Epidermal melanocyte (primary cell): Measurements from ENCODE around the gene CHCHD1.
"Not testable (repeated sequence)": the region's sequence is repeated elsewhere in the genome, so short reads cannot be mapped to it uniquely, and the experiment has no call there.

Experiments
- DNase-seq: peaks from one replicate; pipeline ENCODE4 v3.0.0; 2011; ENCODE audit warnings: low spot score; ENCODE audit not compliant: insufficient read length

The CHCHD1 gene

DNA sequence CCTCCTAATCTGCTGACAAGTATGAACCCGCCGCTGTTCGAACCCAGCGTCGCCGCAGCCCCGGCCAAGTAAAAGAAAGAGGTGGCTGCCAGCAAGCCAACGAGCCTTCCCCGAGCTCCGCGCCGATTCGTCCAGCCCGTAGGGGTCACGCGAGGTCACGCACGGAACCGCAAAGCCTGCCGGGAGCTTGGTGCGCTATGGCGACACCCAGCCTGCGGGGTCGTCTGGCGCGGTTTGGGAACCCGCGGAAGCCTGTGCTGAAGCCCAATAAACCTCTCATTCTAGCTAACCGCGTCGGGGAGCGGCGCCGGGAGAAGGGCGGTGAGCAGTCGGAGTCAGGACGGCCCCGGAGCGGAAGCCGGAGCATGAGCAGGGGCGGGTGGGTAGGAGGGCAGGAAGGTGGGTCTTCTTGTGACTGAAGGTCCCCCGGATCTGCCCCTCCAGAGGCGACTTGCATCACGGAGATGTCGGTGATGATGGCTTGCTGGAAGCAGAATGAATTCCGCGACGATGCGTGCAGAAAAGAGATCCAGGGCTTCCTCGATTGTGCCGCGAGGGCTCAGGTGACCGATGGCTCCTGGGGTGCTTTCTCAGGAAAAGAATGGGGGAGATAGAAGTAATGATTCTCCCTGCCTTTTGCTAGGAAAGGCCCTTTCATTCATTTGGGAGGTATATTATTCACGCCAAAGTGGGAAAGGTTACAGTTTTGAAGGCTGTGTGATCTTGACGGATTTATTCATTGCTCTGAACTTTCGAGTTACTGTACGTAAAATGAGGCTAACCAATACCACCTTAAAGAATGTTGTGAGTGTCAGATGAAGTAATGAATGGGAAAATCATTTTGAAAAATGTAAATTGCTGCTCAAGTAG lies at the start of gene CHCHD1:
Gene CHCHD1 (plus strand): TSS at position 170 of the 870 bp plus-strand sequence. CDS start 28 bp downstream, at position 198.
- peak; percentile 86 for DNase-seq

DNA sequence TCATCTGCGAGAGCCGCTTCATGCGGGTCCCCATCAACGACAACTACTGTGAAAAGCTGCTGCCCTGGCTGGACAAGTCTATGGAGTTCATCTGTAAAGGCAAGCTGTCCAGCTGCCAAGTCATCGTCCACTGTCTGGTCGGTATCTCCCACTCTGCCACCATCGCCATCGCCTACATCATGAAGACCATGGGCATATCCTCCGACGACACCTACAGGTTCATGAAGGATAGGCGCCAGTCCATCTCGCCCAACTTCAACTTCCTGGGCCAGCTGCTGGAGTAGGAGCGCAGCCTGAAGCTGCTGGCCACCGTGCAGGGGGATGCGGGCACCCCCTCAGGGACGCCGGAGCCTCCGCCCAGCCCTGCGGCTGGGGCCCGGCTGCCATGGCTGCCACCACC lies 49.4 kb upstream of the CHCHD1 start:
- DNase-seq = no peak

DNA sequence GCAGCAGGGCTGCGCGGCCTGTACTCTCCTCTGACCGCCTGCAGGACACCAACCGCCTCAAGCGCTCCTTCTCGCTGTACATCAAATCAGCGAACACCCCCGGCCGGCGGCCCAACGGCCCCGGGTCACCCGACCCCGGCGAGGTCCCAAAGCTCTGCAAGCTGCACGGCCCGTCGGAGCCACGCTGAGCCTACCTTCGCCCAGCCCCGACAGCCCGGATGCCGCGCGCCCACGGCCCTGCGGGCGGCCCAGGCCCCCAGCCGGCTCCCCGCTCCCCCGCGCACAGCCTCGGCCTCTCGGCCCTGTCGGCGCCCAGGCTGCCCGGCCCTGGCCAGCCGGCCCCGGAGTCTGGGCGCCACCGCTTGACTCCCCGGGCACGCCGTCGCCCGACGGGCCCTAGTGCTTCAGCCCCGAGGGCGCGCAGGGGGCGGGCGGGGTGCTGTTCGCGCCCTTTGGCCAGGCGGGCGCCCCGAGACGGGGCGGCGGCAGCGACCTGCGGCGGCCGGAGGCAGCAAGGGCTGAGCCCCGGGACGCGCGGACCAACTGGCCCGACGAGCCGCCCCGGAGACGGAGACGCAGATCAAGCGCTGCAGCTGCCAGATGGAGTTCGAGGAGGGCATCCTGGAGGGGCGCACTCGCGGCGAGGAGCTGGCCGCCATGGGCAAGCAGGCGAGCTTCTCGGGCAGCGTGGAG lies 48.8 kb upstream of the CHCHD1 start:
- no peak for DNase-seq

DNA sequence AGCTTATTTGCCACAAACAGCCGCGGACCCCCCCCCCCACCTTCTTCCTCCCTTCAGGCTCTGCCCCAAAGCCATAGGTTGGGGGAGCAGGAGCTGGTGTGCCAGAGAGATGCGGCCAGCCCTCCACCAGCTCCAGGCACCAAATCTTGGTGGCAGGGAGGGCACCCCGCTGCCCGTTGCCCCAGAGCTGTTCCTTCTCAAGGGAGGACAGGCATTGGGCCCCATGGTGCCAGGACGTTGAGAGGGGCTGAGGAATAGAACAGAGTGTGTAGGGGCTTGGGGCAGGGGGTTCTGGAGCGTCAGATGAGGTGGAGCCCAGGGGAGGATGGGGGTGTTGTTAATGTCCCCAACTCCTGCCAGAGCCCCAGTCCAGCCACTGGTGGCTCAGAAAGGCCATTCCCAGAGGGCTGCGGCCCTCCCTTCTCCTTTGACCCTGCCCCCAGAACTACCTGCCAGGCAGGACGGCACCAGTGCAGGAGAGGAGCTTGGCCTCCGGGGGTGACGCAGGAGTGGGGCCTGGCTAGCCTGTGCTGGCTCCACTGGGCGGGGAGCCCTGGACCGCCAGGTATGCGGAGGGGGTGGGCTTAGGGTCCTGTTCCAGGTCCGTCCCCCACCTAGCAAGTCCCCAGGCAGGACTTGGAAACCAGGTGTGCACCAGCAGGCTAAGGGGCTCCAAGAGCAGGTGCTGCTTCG lies 47.7 kb upstream of the CHCHD1 start:
- no peak for DNase-seq

DNA sequence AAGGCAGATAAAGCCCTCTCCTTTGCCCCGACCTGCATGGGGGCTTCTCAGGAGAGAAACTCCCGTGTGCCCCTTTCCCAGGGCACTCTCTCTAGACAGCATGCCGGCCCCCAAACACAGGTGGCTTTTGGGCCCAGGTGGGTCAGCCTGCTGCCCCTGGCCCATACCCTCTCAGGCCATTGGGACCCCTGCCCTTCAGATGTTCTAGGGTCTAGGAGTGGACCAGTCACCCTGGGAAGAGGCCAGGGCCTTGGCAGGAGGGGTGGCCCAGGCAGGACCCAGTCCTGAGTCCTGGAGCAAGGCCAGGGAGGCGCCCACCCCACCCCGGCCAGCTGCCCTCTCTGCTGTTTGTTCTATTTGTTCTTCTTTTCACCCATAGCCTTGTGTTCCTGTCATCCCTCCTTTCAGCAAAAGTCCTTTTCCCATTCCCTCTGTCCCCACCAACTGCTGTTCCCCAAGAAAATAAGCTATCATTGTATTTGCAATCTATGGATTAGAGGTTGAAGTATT lies 47.0 kb upstream of the CHCHD1 start:
- DNase-seq = no peak

DNA sequence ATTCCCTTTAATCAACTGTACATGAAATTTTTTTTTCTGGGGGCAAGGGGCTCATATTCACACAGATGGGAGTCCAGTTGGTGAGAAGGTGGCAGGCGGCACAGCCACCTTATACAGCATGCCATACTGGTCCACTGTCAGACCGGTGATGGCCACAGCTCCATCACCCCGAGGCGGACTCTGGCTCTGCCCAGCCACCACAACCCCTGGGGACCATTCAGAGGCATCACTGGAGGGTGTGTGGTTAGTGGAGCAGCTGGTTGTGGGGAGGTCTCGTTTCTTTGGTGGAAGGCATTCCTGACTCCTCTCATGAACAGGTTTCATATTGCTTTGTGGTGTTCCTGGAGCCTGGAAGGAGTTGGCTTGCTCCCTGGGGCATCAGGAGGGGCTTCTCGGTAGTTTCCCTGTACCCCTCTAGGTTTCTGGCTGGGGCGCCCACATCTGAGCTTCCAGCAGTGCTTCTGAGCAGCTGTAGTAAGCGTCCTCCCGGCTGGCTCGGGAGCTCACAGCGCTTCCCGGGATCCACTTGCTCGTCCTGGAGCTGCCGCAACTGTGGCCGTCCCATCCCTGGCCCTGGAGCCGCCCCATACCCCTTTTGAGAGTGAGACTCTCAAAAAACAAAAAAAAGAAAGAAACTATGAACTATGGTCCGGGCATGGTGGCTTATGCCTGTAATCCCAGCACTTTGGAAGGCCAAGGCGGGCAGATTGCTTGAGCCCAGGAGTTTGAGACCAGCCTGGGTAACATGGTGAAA lies 41.2 kb upstream of the CHCHD1 start:
- DNase-seq = not testable (repeated sequence)

DNA sequence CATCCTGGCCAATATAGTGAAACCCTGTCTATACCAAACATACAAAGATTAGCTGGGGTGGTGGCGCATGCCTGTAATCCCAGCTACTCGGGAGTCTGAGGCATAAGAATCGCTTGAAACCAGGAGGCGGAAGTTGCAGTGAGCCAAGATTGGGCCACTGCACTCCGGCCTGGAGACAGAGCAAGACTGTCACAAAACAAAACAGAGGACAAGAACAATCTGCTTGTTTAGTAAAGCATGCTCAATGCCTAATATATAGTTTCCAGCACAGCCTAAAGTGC lies 39.5 kb upstream of the CHCHD1 start:
- no peak for DNase-seq

DNA sequence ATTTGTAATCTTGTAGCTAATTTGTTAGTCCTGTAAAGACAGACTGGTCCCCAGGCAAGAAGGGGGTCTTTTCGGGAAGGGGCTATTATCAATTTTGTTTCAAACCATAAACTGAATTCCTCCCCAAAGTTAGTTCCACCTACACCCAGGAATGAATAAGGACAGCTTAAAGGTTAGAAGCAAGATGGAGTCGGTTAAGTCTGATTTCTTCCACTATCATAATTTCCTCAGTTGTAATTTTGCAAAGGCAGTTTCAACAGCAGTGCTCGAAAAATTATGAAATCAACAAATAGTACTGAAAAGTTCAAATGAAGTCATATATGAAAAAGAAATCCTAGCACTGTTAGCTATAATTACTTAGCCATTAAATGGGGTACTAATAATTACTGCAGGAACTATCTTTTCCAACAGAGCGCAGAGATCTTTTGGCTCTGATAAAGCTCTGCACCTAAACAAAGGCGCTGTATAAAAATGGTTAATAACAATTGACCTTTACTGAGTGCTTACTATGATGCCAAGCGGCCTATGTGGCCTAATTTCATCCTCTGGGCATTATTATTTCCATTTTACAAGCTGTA lies 38.4 kb upstream of the CHCHD1 start:
- DNase-seq = no peak

DNA sequence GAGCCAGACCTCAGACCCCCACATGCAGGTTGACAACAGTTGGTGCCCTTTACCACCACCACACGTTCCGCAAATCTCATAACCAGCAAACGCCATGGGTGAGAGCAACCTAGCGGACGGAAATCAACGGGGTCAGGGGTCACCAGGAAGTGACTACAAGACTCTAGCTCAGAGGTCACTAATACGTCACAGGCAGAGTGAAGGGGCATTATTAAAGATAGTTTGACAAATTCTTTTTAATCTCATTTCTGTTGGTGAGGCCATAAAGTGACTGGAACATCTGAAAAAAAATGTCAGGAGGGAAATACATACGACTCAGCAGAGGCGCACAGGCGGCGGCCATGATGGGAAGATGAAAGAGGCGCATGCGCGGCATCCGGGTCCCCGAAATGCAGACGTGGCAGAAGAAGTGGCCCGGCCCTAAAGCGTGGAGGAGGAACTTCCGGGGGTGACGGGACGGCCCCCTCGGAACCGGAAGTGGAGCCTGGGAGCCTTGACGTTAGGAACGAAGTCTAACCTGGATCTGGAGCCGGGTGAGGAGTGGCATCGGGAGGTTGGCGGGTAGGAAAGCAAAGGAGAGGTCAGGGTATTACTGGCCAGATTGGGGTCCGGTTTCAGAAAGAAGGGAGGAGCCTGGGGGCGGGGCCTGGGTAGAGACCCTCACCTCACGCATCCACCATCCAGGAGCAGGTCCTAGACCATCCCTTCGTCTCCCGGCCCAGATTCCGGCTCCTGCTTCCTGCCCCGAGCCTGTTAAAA lies 37.8 kb upstream of the CHCHD1 start, which contains the start of gene SEC24C:
Gene SEC24C (plus strand): TSS at position 468 of the 759 bp plus-strand sequence. CDS start 2,461 bp downstream, outside the sequence.
- DNase-seq = peak; percentile 93

DNA sequence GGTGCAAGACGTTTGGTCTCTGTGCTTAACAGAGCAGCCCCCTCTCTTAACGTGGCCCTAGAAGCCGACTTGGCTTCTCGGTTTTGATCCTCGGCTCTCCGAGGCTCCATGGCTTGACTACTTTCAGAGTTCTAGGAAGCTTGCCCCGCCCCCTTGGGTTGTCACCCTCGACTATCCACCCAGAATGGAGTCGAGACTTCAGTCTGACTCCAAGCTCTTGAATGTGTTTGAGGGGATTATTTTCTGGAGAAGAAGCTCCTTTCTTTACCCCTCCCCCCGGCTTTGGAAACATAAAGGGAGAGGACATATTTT lies 37.2 kb upstream of the CHCHD1 start:
- DNase-seq = peak; percentile 64

DNA sequence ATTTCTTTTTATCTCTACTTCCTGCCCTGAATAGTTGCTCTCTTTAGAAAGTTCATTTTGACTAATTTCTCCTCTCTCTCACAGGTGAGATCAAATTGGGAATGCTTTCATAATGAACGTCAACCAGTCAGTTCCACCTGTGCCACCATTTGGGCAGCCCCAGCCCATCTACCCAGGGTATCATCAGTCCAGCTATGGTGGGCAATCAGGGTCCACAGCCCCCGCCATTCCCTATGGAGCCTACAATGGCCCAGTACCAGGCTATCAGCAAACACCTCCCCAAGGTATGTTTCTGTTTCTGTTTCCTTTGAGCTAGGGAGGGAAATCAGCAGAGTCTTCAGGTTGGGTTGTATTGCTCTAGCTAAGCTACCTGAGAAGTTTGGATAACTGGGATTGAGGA lies 35.1 kb upstream of the CHCHD1 start:
- no peak for DNase-seq

DNA sequence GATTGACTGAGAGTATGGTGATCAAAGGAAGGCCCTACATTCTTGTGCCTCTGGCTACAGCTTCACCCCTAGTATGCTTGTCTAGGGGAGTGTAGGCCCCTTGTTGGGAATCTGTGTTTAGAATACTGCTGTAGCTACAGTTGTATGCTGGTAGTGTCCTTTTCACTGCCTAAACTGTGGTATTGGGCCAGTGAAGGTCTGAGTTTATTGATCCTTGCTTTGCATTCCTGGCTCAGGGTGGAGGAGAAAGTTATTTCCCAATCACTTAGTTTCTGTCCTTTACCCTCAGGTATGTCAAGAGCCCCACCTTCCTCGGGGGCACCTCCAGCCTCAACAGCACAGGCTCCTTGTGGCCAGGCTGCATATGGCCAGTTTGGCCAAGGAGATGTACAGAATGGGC lies 31.0 kb upstream of the CHCHD1 start:
- no peak for DNase-seq

DNA sequence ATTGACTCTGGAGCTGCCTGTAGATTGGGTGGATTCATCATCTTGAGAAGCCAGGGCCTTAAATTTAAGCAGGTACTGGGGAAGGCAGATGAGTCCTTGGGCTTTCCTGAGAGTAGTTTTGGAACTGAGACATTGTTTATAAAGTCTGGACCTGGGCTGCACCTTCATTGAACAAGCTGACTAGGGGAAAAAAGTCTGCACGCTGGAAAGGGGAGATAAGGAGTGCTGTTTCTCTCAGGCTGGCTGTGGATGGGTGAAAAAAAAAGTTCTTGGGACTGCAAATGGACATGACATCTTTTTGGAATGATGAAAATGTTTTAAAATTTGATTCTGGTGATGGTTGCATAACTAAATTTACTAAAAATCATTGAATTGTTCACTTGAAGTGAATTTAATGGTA lies 25.7 kb upstream of the CHCHD1 start:
- DNase-seq = no peak

DNA sequence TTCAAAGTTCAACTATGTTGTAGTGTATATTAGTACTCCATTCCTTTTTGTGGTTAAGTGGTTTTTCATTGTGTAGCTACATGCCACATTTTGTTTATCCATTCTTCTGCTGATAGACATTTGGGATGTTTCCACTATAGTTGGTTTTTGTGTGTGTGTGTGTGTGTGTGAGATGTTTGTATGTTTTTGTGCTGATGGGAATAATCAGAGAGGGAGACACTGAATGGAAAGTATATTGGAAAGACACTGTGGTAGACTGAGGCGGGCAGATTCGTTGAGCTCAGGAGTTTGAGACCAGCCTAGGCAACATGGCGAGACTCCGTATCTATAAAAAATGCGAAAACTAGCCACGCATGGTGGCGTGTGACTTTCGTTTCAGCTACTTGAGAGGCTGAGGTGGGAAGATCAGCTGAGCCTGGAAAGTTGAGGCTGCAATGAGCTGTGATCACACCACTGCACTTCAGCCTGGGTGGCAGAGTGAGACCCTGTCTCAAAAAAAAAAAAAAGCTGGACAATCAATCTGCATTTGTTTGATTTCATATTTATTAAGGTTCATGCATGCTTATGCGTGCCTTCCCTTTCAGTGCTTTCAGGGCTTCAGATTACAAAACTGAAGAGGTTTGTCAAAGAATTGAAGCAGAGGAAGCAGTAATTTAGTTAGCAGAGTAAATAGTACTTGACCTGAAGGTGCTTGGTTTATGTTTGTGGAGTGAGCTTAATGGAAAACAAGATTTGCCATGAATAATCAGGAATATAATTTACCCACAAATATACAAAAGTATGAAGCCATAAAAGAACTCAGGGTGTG lies 22.9 kb upstream of the CHCHD1 start:
- no peak for DNase-seq

DNA sequence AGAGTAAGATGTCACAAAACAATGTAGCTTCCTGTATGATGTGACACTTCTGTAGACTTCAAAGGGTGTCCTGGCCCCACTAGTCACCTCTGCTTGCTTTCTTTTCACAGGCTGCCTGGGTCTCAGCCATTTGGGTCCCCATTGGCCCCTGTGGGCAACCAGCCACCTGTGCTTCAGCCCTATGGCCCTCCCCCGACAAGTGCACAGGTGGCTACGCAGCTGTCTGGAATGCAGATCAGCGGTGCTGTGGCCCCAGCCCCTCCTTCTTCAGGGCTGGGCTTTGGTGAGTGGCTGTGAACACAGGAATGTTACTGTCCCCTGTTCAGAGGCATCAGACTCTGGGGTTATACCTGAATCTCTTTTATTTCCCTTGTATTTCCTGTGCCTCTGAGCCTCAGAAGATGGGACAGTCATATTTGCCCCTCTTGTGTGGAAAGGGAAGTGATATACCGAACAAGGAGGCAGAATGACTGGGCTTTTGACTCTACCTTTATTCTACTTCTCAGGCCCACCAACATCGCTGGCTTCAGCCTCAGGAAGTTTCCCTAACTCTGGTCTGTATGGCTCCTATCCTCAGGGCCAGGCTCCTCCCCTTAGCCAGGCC lies 22.2 kb upstream of the CHCHD1 start:
- no peak for DNase-seq

DNA sequence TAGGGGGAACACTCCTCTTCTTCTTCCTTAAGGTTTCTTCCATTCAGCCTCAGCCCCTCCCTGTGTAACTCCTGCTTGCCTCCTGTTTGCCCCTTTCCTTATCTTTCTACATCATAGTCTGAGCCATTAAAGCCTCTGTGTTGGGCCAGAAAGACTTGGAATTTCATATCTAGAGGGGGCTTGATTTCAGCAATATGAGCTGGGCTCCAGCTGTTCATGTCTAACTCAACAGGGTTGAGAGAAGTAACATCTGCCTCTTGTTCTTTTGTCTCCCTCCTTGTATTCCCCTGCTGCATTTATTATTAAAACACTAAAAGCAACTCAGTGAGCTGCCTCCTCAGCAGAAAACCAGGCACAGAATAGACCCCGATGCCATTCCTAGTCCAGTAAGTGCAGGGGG lies 20.1 kb upstream of the CHCHD1 start:
- no peak for DNase-seq

DNA sequence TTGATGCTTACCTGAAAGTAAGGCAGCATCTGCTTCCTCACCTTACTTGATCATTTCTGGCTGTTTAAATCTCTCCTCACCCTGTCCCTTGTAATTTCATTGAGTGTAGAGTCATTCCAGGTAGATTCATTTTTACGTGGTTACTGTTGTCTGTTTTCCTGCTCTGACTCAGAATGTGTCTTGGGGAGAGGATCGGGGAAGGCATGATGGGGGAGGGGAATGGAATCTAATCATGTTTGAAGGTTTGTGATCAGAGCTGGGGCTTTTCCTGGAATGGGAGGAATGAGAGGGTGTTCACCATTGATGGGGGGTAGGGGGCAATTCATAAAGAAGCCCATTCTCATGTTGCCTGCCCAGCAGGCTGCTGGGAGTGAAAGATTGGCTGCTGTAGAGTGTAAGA lies 18.9 kb upstream of the CHCHD1 start:
- no peak for DNase-seq

DNA sequence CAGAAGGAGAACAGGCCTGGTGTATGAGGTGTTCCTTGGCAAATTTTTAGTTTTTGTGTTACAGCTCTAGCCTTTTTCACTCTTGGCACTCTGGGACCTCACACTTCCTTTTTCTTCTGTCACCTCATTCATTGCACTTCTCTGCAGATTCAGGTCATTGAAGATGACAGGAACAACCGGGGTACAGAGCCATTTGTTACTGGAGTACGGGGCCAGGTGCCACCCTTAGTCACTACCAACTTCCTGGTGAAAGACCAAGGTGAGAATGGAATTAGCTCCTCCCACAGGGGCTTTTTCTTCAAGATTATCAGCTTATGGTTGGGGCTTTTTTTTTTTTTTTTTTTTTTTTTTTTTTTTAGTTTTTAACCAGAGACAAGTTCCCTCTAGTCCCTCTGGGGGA lies 18.5 kb upstream of the CHCHD1 start:
- DNase-seq = no peak

DNA sequence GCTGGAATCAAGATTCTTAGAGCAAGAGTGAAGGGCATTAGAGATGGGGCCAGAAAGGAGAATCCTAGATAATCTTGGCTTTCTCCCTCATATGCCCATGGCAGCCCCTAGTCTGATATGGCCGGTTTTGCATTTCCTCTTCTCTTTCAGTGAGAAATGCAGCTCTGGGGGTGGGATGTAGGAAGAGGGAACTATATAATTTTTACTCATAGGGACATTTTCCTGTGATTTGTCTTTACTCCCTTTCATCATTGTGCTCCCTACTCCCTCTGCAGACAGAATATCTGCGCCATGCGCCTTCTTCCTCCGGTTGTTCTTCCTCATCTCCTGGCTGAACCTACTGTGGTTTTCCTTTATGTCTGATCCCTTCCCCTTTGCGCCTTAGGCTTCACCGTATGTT lies 16.8 kb upstream of the CHCHD1 start:
- no peak for DNase-seq
